Heart left ventricle (tissue), 13 donors: ENCODE results near the gene PTPRE.

ENCODE experiments used
- POLR2A ChIP-seq, 2 donors: fragments of 450-650 bp; IDR thresholded peaks; one replicate each; pipeline ENCODE4 v1.6.1; 2017; ENCODE audit warnings: antibody characterized with exemption in 2 of 2, mild to moderate bottlenecking in 2 of 2, moderate library complexity in 2 of 2
- TF ChIP-seq, protein P1 (sequence below), 12 donors: fragments of 200-600 bp; sonication (generic) in 4 of 12; IDR thresholded peaks; one replicate each; pipeline versions ENCODE4 v1.5.0 to v1.8.0; 2018 to 2022; ENCODE audit warnings: antibody characterized with exemption in 12 of 12, mild to moderate bottlenecking in 5 of 12
- donor health status: ischemic (EF 13 %, LVEDD 7.1; RV severe dilation, severe dysfunction).
- donor health status: DM: no; HTN: yes; CAD: no.
- donor health status: DM: no; HTN: no; CAD: no.
- donor health status: ischemic (EF 25% LVEDD 6.9; RV normal size, moderate dysfunction).
- donor health status: ischemic (EF 25% LVEDD 5.7; RV mildly dilated, moderate dysfunction).
- donor health status: ischemic (EF 35%, LVEDD 5.7; RV mildly dilated, moderate dysfunction).
- donor health status: nonischemic (EF 11% LVEDD 7.7; RV severe dilation, severe dysfunction).
- donor health status: DM: yes; HTN: yes; CAD: no.
- donor health status: PGD.
- donor health status: ischemic (EF 29% LVEDD 5.4; RV normal size, mild dysfunction).
- donor health status: nonischemic (EF 23%, LVEDD 6.1; RV moderate dilation, normal function).

DNA sequence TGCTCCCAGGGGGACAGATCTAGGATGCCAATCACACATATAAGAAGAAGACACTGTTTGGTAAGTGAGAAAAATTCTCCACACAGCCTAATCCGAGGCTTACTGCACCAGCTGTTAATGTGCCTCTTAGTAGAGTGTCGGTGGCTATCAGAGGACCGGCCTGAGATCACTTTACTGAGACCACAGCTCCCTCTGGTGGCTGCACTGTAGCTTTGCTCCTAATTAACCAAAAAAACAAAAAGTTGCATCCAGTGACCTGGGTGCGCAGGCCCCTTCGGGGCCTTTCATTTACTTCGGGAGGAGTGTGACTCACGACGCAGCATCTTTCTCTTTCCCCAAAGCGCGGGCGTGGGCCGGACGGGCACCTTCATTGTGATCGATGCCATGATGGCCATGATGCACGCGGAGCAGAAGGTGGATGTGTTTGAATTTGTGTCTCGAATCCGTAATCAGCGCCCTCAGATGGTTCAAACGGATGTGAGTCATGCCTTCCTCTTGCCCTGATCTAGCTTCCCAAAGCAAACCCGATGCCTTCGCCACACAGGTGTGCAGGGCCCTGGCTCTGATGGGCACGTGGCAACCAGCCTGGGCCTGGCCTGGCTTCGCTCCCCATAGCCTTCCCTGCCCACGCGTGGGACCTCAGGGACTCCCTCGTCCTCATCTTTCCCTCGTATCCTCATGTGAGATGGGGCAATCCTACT, 162.6 kb downstream of the PTPRE start:
- TF ChIP-seq, protein P1, sequence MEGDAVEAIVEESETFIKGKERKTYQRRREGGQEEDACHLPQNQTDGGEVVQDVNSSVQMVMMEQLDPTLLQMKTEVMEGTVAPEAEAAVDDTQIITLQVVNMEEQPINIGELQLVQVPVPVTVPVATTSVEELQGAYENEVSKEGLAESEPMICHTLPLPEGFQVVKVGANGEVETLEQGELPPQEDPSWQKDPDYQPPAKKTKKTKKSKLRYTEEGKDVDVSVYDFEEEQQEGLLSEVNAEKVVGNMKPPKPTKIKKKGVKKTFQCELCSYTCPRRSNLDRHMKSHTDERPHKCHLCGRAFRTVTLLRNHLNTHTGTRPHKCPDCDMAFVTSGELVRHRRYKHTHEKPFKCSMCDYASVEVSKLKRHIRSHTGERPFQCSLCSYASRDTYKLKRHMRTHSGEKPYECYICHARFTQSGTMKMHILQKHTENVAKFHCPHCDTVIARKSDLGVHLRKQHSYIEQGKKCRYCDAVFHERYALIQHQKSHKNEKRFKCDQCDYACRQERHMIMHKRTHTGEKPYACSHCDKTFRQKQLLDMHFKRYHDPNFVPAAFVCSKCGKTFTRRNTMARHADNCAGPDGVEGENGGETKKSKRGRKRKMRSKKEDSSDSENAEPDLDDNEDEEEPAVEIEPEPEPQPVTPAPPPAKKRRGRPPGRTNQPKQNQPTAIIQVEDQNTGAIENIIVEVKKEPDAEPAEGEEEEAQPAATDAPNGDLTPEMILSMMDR (IDR thresholded peaks at IDR 0.05), result peak; percentile 74 to 88 (median 84)
- no peak for TF ChIP-seq POLR2A (IDR thresholded peaks at IDR 0.05)
